C4-2B (cell line): ENCODE results near the gene B3GAT1.

Experiments used
- CTCF ChIP-seq: fragments of 450-650 bp; conservative IDR thresholded peaks from 2 replicates; pipeline ENCODE4 v1.5.1; 2017; ENCODE audit warnings: mild to moderate bottlenecking
- ZFX ChIP-seq: fragments of 450-650 bp; IDR thresholded peaks from 2 replicates; pipeline ENCODE4 v1.6.1; 2017

- TF ChIP-seq CTCF (no peak), ZFX (no peak)
These were observed 3.0 kb upstream of the B3GAT1 start for GRCh38 chr11:134414766-134415765.
